H9 (cell line): ENCODE results near the gene MITF. TPM values are rescaled to one million over a fixed set of nuclear protein-coding genes. Genes with fewer than 3 reads are reported as not detected.

Source experiments
- DNase-seq: peaks from one replicate; pipeline ENCODE4 v3.0.0-alpha.2; 2017
- H2AFZ ChIP-seq: one replicate; pipeline ENCODE4 v1.6.1; 2013; ENCODE audit warnings: mild to moderate bottlenecking, low read length, control low read depth, moderate library complexity
- H2AK5ac ChIP-seq: 2 replicates; pipeline ENCODE4 v1.6.1; 2013; ENCODE audit warnings: low read length, control low read depth, mixed read lengths; ENCODE audit not compliant: insufficient read length
- H2BK120ac ChIP-seq: one replicate; pipeline ENCODE4 v1.6.1; 2013; ENCODE audit warnings: low read depth, mild to moderate bottlenecking, low read length, control low read depth, inconsistent platforms; ENCODE audit not compliant: poor library complexity, severe bottlenecking
- H2BK12ac ChIP-seq: 2 replicates; pipeline ENCODE4 v1.6.1; 2013; ENCODE audit warnings: low read length, control low read depth, mixed read lengths, low read depth; ENCODE audit not compliant: insufficient read length
- H2BK15ac ChIP-seq: 2 replicates; pipeline ENCODE4 v1.6.1; 2013; ENCODE audit warnings: low read depth, low read length, control low read depth
- H2BK20ac ChIP-seq: one replicate; pipeline ENCODE4 v1.6.1; 2013; ENCODE audit warnings: low read depth, mild to moderate bottlenecking, low read length, control low read depth, inconsistent platforms; ENCODE audit not compliant: poor library complexity, severe bottlenecking
- H2BK5ac ChIP-seq: 2 replicates; pipeline ENCODE4 v1.6.1; 2013; ENCODE audit warnings: low read length, control low read depth, mixed read lengths; ENCODE audit not compliant: insufficient read length
- H3K14ac ChIP-seq: 2 replicates; pipeline ENCODE4 v1.6.1; 2013; ENCODE audit warnings: low read length, control low read depth; ENCODE audit not compliant: insufficient read depth
- H3K18ac ChIP-seq: 2 replicates; pipeline ENCODE4 v1.6.1; 2013; ENCODE audit warnings: low read depth, mild to moderate bottlenecking, mixed read lengths, low read length, control low read depth; ENCODE audit not compliant: insufficient read length
- H3K23ac ChIP-seq: 2 replicates; pipeline ENCODE4 v1.6.1; 2013; ENCODE audit warnings: low read length, control low read depth, mixed read lengths, low read depth; ENCODE audit not compliant: insufficient read length
- H3K23me2 ChIP-seq: 2 replicates; pipeline ENCODE4 v1.6.1; 2013; ENCODE audit warnings: low read depth, mild to moderate bottlenecking, mixed read lengths, low read length, control low read depth; ENCODE audit not compliant: insufficient read length, poor library complexity, severe bottlenecking
- H3K27ac ChIP-seq: 2 replicates; pipeline ENCODE4 v1.5.1; 2013; ENCODE audit warnings: low read length, control low read depth, mixed read lengths, low read depth; ENCODE audit not compliant: insufficient read length
- H3K27me3 ChIP-seq: 2 replicates; pipeline ENCODE4 v1.6.1; 2013; ENCODE audit warnings: low read length, control low read depth, inconsistent platforms; ENCODE audit not compliant: insufficient read depth
- H3K4ac ChIP-seq: 2 replicates; pipeline ENCODE4 v1.6.1; 2013; ENCODE audit warnings: low read depth, mild to moderate bottlenecking, control low read depth, inconsistent platforms, low read length, moderate library complexity
- H3K4me1 ChIP-seq: 2 replicates; pipeline ENCODE4 v1.6.1; 2013; ENCODE audit warnings: low read length, control low read depth, inconsistent platforms; ENCODE audit not compliant: insufficient read depth
- H3K4me2 ChIP-seq: 2 replicates; pipeline ENCODE4 v1.6.1; 2013; ENCODE audit warnings: low read length, control low read depth, mixed read lengths; ENCODE audit not compliant: insufficient read length, insufficient read depth
- H3K56ac ChIP-seq: 2 replicates; pipeline ENCODE4 v1.6.1; 2013; ENCODE audit warnings: low read depth, mild to moderate bottlenecking, mixed read lengths, low read length, control low read depth; ENCODE audit not compliant: insufficient read length
- H3K79me1 ChIP-seq: 2 replicates; pipeline ENCODE4 v1.6.1; 2013; ENCODE audit warnings: low read depth, mild to moderate bottlenecking, moderate library complexity, low read length, control low read depth, inconsistent platforms; ENCODE audit not compliant: insufficient read depth, poor library complexity, severe bottlenecking
- H3K79me2 ChIP-seq: 2 replicates; pipeline ENCODE4 v1.6.1; 2013; ENCODE audit warnings: low read length, control low read depth, inconsistent platforms; ENCODE audit not compliant: insufficient read depth
- H3K9ac ChIP-seq: 2 replicates; pipeline ENCODE4 v1.6.1; 2013; ENCODE audit warnings: low read length, control low read depth, mixed read lengths; ENCODE audit not compliant: insufficient read length; ENCODE audit errors: extremely low read depth
- H3K9me3 ChIP-seq: one replicate; pipeline ENCODE4 v1.6.1; 2013; ENCODE audit warnings: low read depth, low read length, inconsistent platforms; ENCODE audit not compliant: control insufficient read depth
- H3T11ph ChIP-seq: one replicate; pipeline ENCODE4 v1.6.1; 2013; ENCODE audit warnings: mild to moderate bottlenecking, low read length, control low read depth, inconsistent platforms
- H4K20me1 ChIP-seq: one replicate; pipeline ENCODE4 v1.6.1; 2013; ENCODE audit not compliant: control insufficient read depth, insufficient read length, insufficient read depth
- H4K5ac ChIP-seq: 2 replicates; pipeline ENCODE4 v1.6.1; 2013; ENCODE audit warnings: low read depth, mild to moderate bottlenecking, mixed read lengths, low read length, control low read depth; ENCODE audit not compliant: insufficient read length
- H4K8ac ChIP-seq: replicated peaks from 2 replicates; pipeline ENCODE4 v1.6.1; 2013; ENCODE audit warnings: low read length, control low read depth, mixed read lengths, low read depth; ENCODE audit not compliant: insufficient read length
- H4K91ac ChIP-seq: 2 replicates; pipeline ENCODE4 v1.6.1; 2013; ENCODE audit warnings: low read depth, mild to moderate bottlenecking, moderate library complexity, mixed read lengths, low read length, control low read depth; ENCODE audit not compliant: insufficient read length
- H3K27ac Mint-ChIP-seq, 3 experiments: 2 replicates in 2 of 3; 3 replicates in 1 of 3; pipeline ENCODE4 v1.8.0; 2020 to 2021; ENCODE audit warnings: mixed read lengths in 3 of 3, mild to moderate bottlenecking in 1 of 3, moderate library complexity in 1 of 3
- H3K27me3 Mint-ChIP-seq: 2 replicates; pipeline ENCODE4 v1.8.0; 2021; ENCODE audit warnings: low read depth, mild to moderate bottlenecking, moderate library complexity, mixed read lengths
- H3K36me3 Mint-ChIP-seq, 3 experiments: 2 replicates in 2 of 3; 3 replicates in 1 of 3; pipeline ENCODE4 v1.8.0; 2020 to 2021; ENCODE audit warnings: low read depth in 3 of 3, mixed read lengths in 3 of 3; ENCODE audit not compliant: insufficient read depth in 1 of 3
- H3K4me1 Mint-ChIP-seq, 2 experiments: 2 replicates each; pipeline ENCODE4 v1.8.0; 2020; ENCODE audit warnings: mixed read lengths in 2 of 2
- H3K4me3 Mint-ChIP-seq, 2 experiments: 2 replicates in 1 of 2; 3 replicates in 1 of 2; pipeline ENCODE4 v1.8.0; 2020 to 2021; ENCODE audit warnings: mild to moderate bottlenecking in 2 of 2, mixed read lengths in 2 of 2, moderate library complexity in 1 of 2
- H3K9me3 Mint-ChIP-seq, 2 experiments: 2 replicates in 1 of 2; 3 replicates in 1 of 2; pipeline ENCODE4 v1.8.0; 2020; ENCODE audit warnings: mild to moderate bottlenecking in 2 of 2, mixed read lengths in 2 of 2, moderate library complexity in 1 of 2
- CTCF ChIP-seq: fragments of 200-600 bp; sonication (generic); conservative IDR thresholded peaks from 3 replicates; pipeline ENCODE4 v1.8.0; 2021; ENCODE audit warnings: antibody characterized with exemption, mild to moderate bottlenecking
- WGBS: extraction: QIAGEN DNeasy Blood & Tissue Kit; methylation state at CpG from one replicate; pipeline ENCODE4 v1.1.7; 2013; ENCODE audit warnings: missing lambda C conversion rate, low lambda C conversion rate, mixed read lengths; ENCODE audit not compliant: insufficient read length; ENCODE audit errors: extremely low coverage; 5-methylcytosine and 5-hydroxymethylcytosine counted together
- total RNA-seq: library from RNA; stranded (reverse); gene quantifications from 2 replicates; pipeline ENCODE4 v1.2.1, GENCODE V29; 2021

The MITF gene
- total RNA-seq, 1 experiment from 2014 or later, result 0.81 TPM

- H3K9ac ChIP-seq, result no peak overlapping the region
- no peak overlapping the region for H2AFZ ChIP-seq
- no peak overlapping the region for H3K4ac ChIP-seq
- H4K20me1 ChIP-seq, result no peaks in the 10 kb centered on the region
- no peak overlapping the region for H2BK12ac ChIP-seq
- no peak for TF ChIP-seq CTCF
- no peak overlapping the region for H3T11ph ChIP-seq
- H3K4me1 ChIP-seq, result no peaks in the 10 kb centered on the region
- H3K9me3 ChIP-seq, result no peaks in the 10 kb centered on the region
- no peaks in the 10 kb centered on the region for H3K79me1 ChIP-seq
- H2BK120ac ChIP-seq, result no peak overlapping the region
- H3K18ac ChIP-seq, result no peak overlapping the region
- H3K27ac Mint-ChIP-seq, result no peak overlapping the region; a peak in 1 of 7 replicates
- no peaks in the 10 kb centered on the region for H3K23me2 ChIP-seq
- no peak overlapping the region for H3K14ac ChIP-seq
- no peak overlapping the region for H2BK5ac ChIP-seq
- no peaks in the 10 kb centered on the region for H3K36me3 Mint-ChIP-seq
- H2AK5ac ChIP-seq, result no peak overlapping the region
- H3K23ac ChIP-seq, result no peak overlapping the region
- H3K4me2 ChIP-seq, result no peak overlapping the region
- no peak overlapping the region for H2BK15ac ChIP-seq
- H2BK20ac ChIP-seq, result no peak overlapping the region
- H3K4me1 Mint-ChIP-seq, result peaks cover 10 to 11% of the 10 kb centered on the region in 2 experiments
- H4K91ac ChIP-seq, result no peak overlapping the region
- no CpG with 5 or more reads among the region's 1 CpG for WGBS
- H3K56ac ChIP-seq, result no peak overlapping the region
- H3K4me3 Mint-ChIP-seq, result no peak overlapping the region
- no peak overlapping the region for H4K5ac ChIP-seq
- no peak overlapping the region for H4K8ac ChIP-seq
- no peaks in the 10 kb centered on the region for H3K79me2 ChIP-seq
- H3K27me3 Mint-ChIP-seq, result no peaks in the 10 kb centered on the region; the same call in none of the 2 replicates
- H3K27ac ChIP-seq, result no peak overlapping the region
- DNase-seq, result no peak
- H3K9me3 Mint-ChIP-seq, result no peaks in the 10 kb centered on the region
- H3K27me3 ChIP-seq, result no peaks in the 10 kb centered on the region
Measured at GRCh38 chr3:69809076-69809835, 70.0 kb downstream of the MITF start.
